Coronary artery (tissue), 2 donors: ENCODE measurements around the gene PRDM10.

Source experiments
- DNase-seq: peaks from one replicate; pipeline ENCODE4 v3.0.0-alpha.2; 2017; ENCODE audit warnings: low spot score
- H3K27ac ChIP-seq, 2 donors: fragments of 200-600 bp; sonication (generic); one replicate each; pipeline ENCODE4 v1.5.1; 2016 to 2019
- H3K4me3 ChIP-seq: fragments of 200-600 bp; sonication (generic); 2 replicates; pipeline ENCODE4 v1.5.1; 2016; ENCODE audit warnings: mild to moderate bottlenecking, moderate library complexity
- TF ChIP-seq, protein P1 (sequence below): fragments of 200-600 bp; sonication (generic); IDR thresholded peaks from one replicate; pipeline ENCODE4 v1.5.1; 2019; ENCODE audit warnings: antibody characterized with exemption

The PRDM10 gene

DNA sequence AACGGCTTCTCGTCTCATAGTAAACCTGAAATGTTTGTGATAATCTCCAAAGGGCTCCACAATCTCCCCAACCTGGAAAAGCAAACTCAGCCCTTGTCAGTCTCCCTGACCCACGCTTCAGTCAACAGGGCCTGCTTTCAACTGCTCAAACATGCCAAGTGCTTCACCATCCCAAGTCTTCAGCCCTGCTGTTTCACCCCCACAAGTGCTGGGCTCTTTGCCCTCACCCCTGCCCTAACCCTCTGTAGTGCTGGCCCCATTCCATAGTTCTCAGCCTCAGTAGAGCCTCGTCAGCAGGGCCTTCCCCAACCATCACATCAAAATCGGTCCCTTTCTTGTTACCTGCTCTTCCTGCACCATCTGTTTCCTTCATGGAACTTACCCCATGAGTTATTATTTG, 63.9 kb downstream of the PRDM10 start:
- TF ChIP-seq, protein P1, sequence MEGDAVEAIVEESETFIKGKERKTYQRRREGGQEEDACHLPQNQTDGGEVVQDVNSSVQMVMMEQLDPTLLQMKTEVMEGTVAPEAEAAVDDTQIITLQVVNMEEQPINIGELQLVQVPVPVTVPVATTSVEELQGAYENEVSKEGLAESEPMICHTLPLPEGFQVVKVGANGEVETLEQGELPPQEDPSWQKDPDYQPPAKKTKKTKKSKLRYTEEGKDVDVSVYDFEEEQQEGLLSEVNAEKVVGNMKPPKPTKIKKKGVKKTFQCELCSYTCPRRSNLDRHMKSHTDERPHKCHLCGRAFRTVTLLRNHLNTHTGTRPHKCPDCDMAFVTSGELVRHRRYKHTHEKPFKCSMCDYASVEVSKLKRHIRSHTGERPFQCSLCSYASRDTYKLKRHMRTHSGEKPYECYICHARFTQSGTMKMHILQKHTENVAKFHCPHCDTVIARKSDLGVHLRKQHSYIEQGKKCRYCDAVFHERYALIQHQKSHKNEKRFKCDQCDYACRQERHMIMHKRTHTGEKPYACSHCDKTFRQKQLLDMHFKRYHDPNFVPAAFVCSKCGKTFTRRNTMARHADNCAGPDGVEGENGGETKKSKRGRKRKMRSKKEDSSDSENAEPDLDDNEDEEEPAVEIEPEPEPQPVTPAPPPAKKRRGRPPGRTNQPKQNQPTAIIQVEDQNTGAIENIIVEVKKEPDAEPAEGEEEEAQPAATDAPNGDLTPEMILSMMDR = no peak
- Histone ChIP-seq H3K4me3 (no peak overlapping the region), H3K27ac (no peak overlapping the region)
- DNase-seq = no peak

DNA sequence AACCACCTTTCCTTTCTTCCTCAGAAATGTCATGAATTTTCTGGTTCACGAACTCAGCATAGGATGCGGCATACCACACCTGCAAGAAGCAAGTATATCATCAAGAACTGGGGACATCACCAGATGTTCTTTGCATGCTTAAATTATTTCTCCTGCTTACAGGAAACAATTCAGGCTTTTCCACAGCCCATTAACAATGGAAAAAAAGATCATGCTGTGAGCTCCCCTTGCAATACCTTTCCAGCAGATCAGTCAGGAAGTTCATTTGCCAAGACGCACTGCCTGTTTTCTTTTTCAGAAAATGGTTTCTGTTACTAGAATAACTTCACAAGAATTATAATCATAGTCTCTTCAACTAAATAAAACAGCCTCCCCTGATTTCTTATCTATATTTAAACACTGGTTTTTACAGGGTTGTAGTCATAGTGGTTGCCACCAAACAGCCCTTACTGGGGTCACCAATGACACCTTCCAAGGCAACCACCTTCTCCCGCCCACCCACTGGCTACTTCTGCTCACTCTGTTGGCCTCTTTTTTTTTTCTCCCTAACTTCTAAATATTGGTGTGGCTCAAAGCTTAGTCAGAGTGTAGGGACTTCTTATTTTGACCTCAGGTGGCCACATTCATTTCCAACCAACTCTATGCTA, 64.9 kb downstream of the PRDM10 start:
- DNase-seq = no peak
- H3K4me3 ChIP-seq = no peak overlapping the region
- no peak overlapping the region for H3K27ac ChIP-seq
- TF ChIP-seq, protein P1 = no peak

DNA sequence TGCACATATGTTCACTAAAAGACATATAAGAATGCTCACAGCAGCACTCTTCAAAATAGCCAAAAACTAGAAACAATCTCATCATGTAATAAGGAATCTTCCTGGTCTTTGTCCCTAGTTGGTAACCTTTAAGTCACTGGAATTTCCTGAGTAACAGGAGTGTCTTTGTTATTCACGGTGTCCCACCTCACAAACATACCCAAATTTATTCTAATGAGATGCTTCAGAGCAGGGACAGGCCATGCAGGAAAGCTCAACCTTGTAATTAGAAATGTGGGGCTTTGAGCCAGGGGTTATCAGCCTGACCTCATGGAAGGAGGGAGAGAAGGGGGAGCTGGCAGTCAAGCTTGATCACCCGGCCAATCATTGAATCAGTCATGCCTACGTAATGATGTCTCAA, 66.9 kb downstream of the PRDM10 start:
- no peak overlapping the region for H3K4me3 ChIP-seq
- TF ChIP-seq, protein P1 = no peak
- H3K27ac ChIP-seq = no peak overlapping the region
- DNase-seq = no peak

DNA sequence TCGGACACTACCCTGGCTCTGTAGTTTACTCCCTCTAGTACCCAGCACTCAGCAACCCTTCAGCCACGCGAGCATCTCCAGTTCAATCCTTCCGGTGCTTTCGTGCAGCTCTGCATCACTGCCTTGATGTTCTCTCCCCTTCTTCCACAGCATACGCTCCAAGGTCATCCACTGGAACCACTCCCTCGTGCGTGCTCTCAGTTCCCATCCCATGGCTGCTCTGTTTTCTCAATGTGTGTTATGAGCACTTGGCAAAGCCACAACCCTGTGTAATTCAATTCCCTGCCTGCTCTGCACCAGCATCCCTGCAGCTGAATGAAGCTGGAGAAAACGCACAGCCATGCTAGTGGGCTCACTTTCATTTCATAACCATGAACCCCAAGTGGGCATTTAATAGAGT, 68.7 kb downstream of the PRDM10 start:
- no peak for DNase-seq
- no peak overlapping the region for H3K27ac ChIP-seq
- TF ChIP-seq, protein P1 = no peak
- H3K4me3 ChIP-seq = no peak overlapping the region

DNA sequence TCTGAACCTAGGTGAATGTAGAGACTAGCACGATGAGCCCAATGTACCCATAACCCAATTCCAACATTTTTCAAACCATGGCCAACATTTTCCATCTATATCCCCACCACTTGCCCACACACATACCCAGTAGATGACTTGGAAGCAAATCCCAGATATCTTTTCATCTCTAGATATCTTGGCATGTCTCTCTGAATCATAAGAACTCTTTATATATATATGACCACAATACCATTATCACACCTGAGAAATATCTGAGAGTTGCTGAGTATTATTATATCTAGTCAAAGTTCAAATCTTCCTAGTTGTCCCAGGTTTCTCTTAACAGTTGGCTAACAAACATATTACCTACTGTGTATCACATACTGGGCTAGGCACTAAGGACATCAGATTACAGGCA, 69.4 kb downstream of the PRDM10 start:
- TF ChIP-seq, protein P1 = no peak
- no peak overlapping the region for H3K4me3 ChIP-seq
- DNase-seq = no peak
- no peak overlapping the region for H3K27ac ChIP-seq

DNA sequence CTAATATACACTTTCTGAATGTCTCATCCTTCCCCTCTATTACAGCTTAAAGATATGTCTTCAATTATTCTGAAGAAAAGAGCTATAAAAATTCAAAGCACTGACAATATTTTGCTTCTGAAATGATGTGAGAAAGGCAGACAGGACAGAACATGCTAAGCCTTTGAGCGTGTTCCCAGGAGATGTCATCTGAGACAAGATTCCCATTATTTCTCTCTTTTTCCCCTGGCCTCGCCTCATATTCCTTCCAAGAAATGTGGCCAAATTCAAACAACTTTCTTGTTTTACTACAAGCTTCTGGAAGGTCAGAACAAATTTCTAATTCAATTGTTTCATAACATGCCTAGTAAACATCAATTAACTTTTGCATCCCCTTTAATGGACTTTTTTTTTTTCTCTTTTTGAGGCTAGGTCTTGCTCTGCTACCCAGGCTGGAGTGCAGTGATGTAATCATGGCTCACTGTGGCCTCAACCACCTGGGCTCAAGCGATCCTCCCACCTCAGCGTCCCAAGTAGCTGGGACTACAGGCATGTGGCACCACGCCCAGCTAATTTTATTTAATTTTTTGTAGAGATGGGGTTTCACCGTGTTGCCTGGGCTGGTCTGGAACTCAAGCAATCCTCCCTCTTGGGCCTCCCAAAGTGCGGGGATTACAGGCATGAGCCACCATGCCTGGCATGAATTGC, 70.1 kb downstream of the PRDM10 start:
- no peak overlapping the region for H3K27ac ChIP-seq
- H3K4me3 ChIP-seq = no peak overlapping the region
- TF ChIP-seq, protein P1 = no peak
- DNase-seq = no peak

DNA sequence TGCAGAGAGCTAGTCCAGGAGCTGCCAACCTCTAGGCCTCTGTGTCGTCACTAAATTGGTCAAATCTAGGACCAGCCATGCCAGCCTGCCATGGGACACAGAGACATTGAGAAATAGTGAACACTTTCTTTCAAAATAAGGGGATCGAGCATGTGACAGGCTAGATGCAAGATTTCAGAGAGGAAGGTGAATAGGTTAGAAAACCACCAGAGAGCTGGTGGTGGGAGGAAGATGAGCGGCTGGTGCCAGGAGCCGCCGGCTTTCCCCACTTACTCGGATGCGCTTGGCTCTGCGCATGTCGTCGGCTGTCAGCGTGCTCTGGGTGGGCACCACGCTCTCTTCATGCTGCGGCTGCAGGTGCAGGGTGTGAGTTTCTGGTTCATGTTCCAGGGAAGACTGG, 71.9 kb downstream of the PRDM10 start:
- H3K27ac ChIP-seq = no peak overlapping the region
- no peak for DNase-seq
- TF ChIP-seq, protein P1 = no peak
- H3K4me3 ChIP-seq = no peak overlapping the region
